GM18507 (cell line): Measurements from ENCODE around the gene XIRP2.

Source experiments
- DNase-seq: peaks from one replicate; pipeline ENCODE4 v3.0.0; 2011; ENCODE audit warnings: low read depth; ENCODE audit not compliant: insufficient read length; ENCODE audit errors: extremely low spot score
- FAIRE-seq: peaks from 2 replicates; lab custom pipeline; 2011; peaks lifted over from hg19 to GRCh38; lab: Jason Lieb, UNC

The XIRP2 gene

GRCh38 chr2:166921261-166921896 lies 33.1 kb downstream of the XIRP2 start:
- DNase-seq: no peak
- no peak for FAIRE-seq

- no peak for DNase-seq
- no peak for FAIRE-seq
Observed at GRCh38 chr2:166924967-166925366, 36.7 kb downstream of the XIRP2 start.

- FAIRE-seq: no peak
- no peak for DNase-seq
Observed at GRCh38 chr2:166926657-166927056, 38.4 kb downstream of the XIRP2 start.

GRCh38 chr2:166932032-166932431 lies 43.8 kb downstream of the XIRP2 start:
- no peak for DNase-seq
- FAIRE-seq: no peak

- no peak for FAIRE-seq
- DNase-seq: no peak
Observed at GRCh38 chr2:166934817-166935216, 46.5 kb downstream of the XIRP2 start.

GRCh38 chr2:166942377-166942776 lies 54.1 kb downstream of the XIRP2 start:
- FAIRE-seq (no peak), DNase-seq (no peak)

GRCh38 chr2:166944909-166945308 lies 56.6 kb downstream of the XIRP2 start:
- FAIRE-seq (no peak), DNase-seq (no peak)

- FAIRE-seq (no peak), DNase-seq (no peak)
Observed at GRCh38 chr2:166957686-166958085, 69.4 kb downstream of the XIRP2 start.

GRCh38 chr2:166958986-166959481 lies 70.8 kb downstream of the XIRP2 start:
- no peak for FAIRE-seq
- DNase-seq: no peak

GRCh38 chr2:166959556-166959955 lies 71.3 kb downstream of the XIRP2 start:
- FAIRE-seq: no peak
- no peak for DNase-seq

GRCh38 chr2:166960702-166961270 lies 72.5 kb downstream of the XIRP2 start:
- no peak for DNase-seq
- no peak for FAIRE-seq

GRCh38 chr2:166961933-166962332 lies 73.7 kb downstream of the XIRP2 start:
- no peak for FAIRE-seq
- no peak for DNase-seq

- DNase-seq: no peak
- no peak for FAIRE-seq
Observed at GRCh38 chr2:166969486-166969885, 81.2 kb downstream of the XIRP2 start.

GRCh38 chr2:166972002-166972401 lies 83.7 kb downstream of the XIRP2 start:
- DNase-seq (no peak), FAIRE-seq (no peak)

- no peak for DNase-seq
- no peak for FAIRE-seq
Observed at GRCh38 chr2:166972418-166972817, 84.1 kb downstream of the XIRP2 start.

- FAIRE-seq (no peak), DNase-seq (no peak)
Observed at GRCh38 chr2:166984188-166984587, 95.9 kb downstream of the XIRP2 start.

- DNase-seq: no peak
- no peak for FAIRE-seq
Observed at GRCh38 chr2:166984797-166985196, 96.5 kb downstream of the XIRP2 start.

- FAIRE-seq: no peak
- no peak for DNase-seq
Observed at GRCh38 chr2:166994588-166995336, 106.5 kb downstream of the XIRP2 start.

- DNase-seq: no peak
- FAIRE-seq: no peak
Observed at GRCh38 chr2:166996465-166996864, 108.2 kb downstream of the XIRP2 start.

GRCh38 chr2:167001165-167001564 lies 112.9 kb downstream of the XIRP2 start:
- no peak for FAIRE-seq

GRCh38 chr2:167005096-167005495 lies 116.8 kb downstream of the XIRP2 start:
- FAIRE-seq: no peak

More at GRCh38 chr2:167001165-167001564, 112.9 kb downstream of the XIRP2 start:
- no peak for DNase-seq

More at GRCh38 chr2:167005096-167005495, 116.8 kb downstream of the XIRP2 start:
- DNase-seq: no peak
